Activated B cell treated with CpG ODN at 0.5 μM for 24 hours (primary cell): ENCODE results near the gene ZEB2. TPM values are rescaled to one million over a fixed set of nuclear protein-coding genes. Genes with fewer than 3 reads are reported as not detected.

Experiments used
- ATAC-seq: fragments of 200-7000 bp; cut with Tn5 transposase; one replicate; pipeline ENCODE4 v1.10.0; 2021; ENCODE audit warnings: low read depth, mild to moderate bottlenecking, moderate library complexity
- CTCF ChIA-PET: fragments of 350-600 bp; sonication (Branson Sonifier 250); formaldehyde crosslinking; loops from one replicate; lab custom pipeline; 2021; ENCODE audit warnings: antibody characterized with exemption; lab: Charles Lee
- POLR2A ChIA-PET: fragments of 350-600 bp; sonication (Branson Sonifier 250); formaldehyde crosslinking; loops from one replicate; lab custom pipeline; 2021; ENCODE audit warnings: antibody characterized with exemption; lab: Charles Lee
- DNase-seq: peaks from one replicate; pipeline ENCODE4 v3.0.0; 2022
- H3K27ac Mint-ChIP-seq: one replicate; pipeline ENCODE4 v1.8.0; 2020; ENCODE audit warnings: mixed read lengths
- H3K27me3 Mint-ChIP-seq: one replicate; pipeline ENCODE4 v1.8.0; 2021; ENCODE audit warnings: mixed read lengths
- H3K36me3 Mint-ChIP-seq: one replicate; pipeline ENCODE4 v1.8.0; 2021; ENCODE audit warnings: low read depth, mixed read lengths
- H3K4me1 Mint-ChIP-seq: one replicate; pipeline ENCODE4 v1.8.0; 2021; ENCODE audit warnings: mixed read lengths
- H3K4me3 Mint-ChIP-seq: one replicate; pipeline ENCODE4 v1.8.0; 2020; ENCODE audit warnings: mild to moderate bottlenecking, mixed read lengths
- H3K9me3 Mint-ChIP-seq: one replicate; pipeline ENCODE4 v1.8.0; 2020; ENCODE audit warnings: mixed read lengths
- CTCF ChIP-seq: fragments of 200-600 bp; IDR thresholded peaks from one replicate; pipeline ENCODE4 v1.8.0; 2022; ENCODE audit warnings: antibody characterized with exemption, mild to moderate bottlenecking
- intact Hi-C: fragments of 100-400 bp; cut with micrococcal nuclease; formaldehyde crosslinking; loops from one replicate; pipeline ENCODE4 v1.15.1; 2024
- total RNA-seq: library from RNA; stranded (reverse); gene quantifications from 2 replicates; pipeline ENCODE4 v1.2.3, GENCODE V29; 2022

The ZEB2 gene
- total RNA-seq, 1 donor from 2014 or later: 200 TPM

- H3K27me3 Mint-ChIP-seq: no peaks in the 10 kb centered on the region
- no peak overlapping the region for H3K4me3 Mint-ChIP-seq
- no peak for ATAC-seq
- POLR2A ChIA-PET: no interaction called here
- intact Hi-C loops: no loop called here
- H3K9me3 Mint-ChIP-seq: no peaks in the 10 kb centered on the region
- peaks cover 68% of the 10 kb centered on the region for H3K4me1 Mint-ChIP-seq
- CTCF ChIA-PET: interaction anchor here (0.6 kb wide), 1 partner anchor 591 kb away, joined by 4 read pairs; no protein-coding TSS in a partner anchor
- H3K36me3 Mint-ChIP-seq: peaks cover 50% of the 10 kb centered on the region
- no peak overlapping the region for H3K27ac Mint-ChIP-seq
- TF ChIP-seq CTCF: no peak
- DNase-seq: no peak
Observed at GRCh38 chr2:144463266-144463665, 56.7 kb downstream of the ZEB2 start.

GRCh38 chr2:144462266-144462665 lies 57.7 kb downstream of the ZEB2 start:
- peaks cover 69% of the 10 kb centered on the region for H3K4me1 Mint-ChIP-seq
- CTCF ChIA-PET: interaction anchor here (0.6 kb wide), 1 partner anchor 16 kb away, joined by 3 read pairs; no protein-coding TSS in a partner anchor
- H3K9me3 Mint-ChIP-seq: no peaks in the 10 kb centered on the region
- POLR2A ChIA-PET: no interaction called here
- no peak overlapping the region for H3K4me3 Mint-ChIP-seq
- H3K27ac Mint-ChIP-seq: peak overlapping the region; percentile 16
- no peak for TF ChIP-seq CTCF
- intact Hi-C loops: no loop called here
- DNase-seq (no peak), ATAC-seq (no peak)
- H3K27me3 Mint-ChIP-seq: no peaks in the 10 kb centered on the region
- H3K36me3 Mint-ChIP-seq: peaks cover 45% of the 10 kb centered on the region

DNA sequence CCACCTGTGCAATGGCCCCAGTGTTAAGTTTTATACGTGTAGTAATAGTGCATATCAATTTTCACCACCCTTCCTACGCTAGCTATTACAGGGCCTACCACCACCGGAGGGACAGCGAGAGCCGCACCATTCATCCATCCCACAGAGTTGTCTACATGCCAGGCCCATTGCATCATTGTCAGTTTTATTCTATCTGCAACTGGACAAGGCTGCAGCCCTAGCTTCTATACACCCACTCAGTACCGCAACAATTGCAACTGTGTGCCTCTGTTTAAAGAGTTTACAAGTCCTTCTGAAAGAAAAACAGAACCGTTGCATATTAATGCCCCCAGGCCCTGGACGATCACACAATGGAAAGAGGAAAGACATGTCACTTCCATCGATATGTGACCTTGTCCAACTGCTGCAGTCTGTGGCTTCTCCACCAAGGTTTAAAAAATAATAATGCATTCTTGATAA lies 58.6 kb downstream of the ZEB2 start:
- no peak for TF ChIP-seq CTCF
- ChIA-PET CTCF (no interaction called here), POLR2A (interaction anchor here (0.6 kb wide), 1 partner anchor 190 kb away, joined by 5 read pairs; no protein-coding TSS in a partner anchor)
- H3K27me3 Mint-ChIP-seq: no peaks in the 10 kb centered on the region
- H3K27ac Mint-ChIP-seq: no peak overlapping the region
- H3K4me3 Mint-ChIP-seq: no peak overlapping the region
- intact Hi-C loops: no loop called here
- H3K4me1 Mint-ChIP-seq: peaks cover 76% of the 10 kb centered on the region
- peaks cover 43% of the 10 kb centered on the region for H3K36me3 Mint-ChIP-seq
- ATAC-seq (no peak), DNase-seq (no peak)
- no peaks in the 10 kb centered on the region for H3K9me3 Mint-ChIP-seq

- Mint-ChIP-seq H3K4me3 (no peak overlapping the region), H3K9me3 (no peaks in the 10 kb centered on the region), H3K36me3 (peaks cover 41% of the 10 kb centered on the region), H3K27me3 (no peaks in the 10 kb centered on the region), H3K27ac (no peak overlapping the region), H3K4me1 (peaks cover 80% of the 10 kb centered on the region)
- no peak for TF ChIP-seq CTCF
- POLR2A ChIA-PET: interaction anchor here (0.5 kb wide), 1 partner anchor 42 kb away, joined by 3 read pairs; no protein-coding TSS in a partner anchor
- CTCF ChIA-PET: interaction anchor here (2.1 kb wide), 1 partner anchor 11 kb away, joined by 6 read pairs; no protein-coding TSS in a partner anchor
- intact Hi-C loops: no loop called here
- ATAC-seq (no peak), DNase-seq (no peak)
Observed at GRCh38 chr2:144460727-144461307, 59.1 kb downstream of the ZEB2 start.

- Mint-ChIP-seq H3K36me3 (peaks cover 35% of the 10 kb centered on the region), H3K27me3 (no peaks in the 10 kb centered on the region), H3K9me3 (no peaks in the 10 kb centered on the region), H3K4me1 (peaks cover 82% of the 10 kb centered on the region), H3K4me3 (no peak overlapping the region), H3K27ac (peak overlapping the region; percentile 11)
- ChIA-PET POLR2A (interaction anchor here (0.5 kb wide), 1 partner anchor 21 kb away, joined by 9 read pairs; no protein-coding TSS in a partner anchor), CTCF (interaction anchor here (2.1 kb wide), 1 partner anchor 10 kb away, joined by 6 read pairs; no protein-coding TSS in a partner anchor)
- DNase-seq: no peak
- peak; percentile 15 for ATAC-seq
- intact Hi-C loops: loop anchor here (5.0 kb wide), 3 partner anchors 128 to 1292 kb away; a partner anchor contains a TSS
- TF ChIP-seq CTCF: no peak
Observed at GRCh38 chr2:144459937-144460336, 60.0 kb downstream of the ZEB2 start.
